GM12873 (cell line): ENCODE measurements around the gene GGACT.

Experiments
- TF ChIP-seq, protein P1 (sequence below): IDR thresholded peaks from 2 replicates; pipeline ENCODE4 v1.5.1; 2012; ENCODE audit warnings: low read depth, mild to moderate bottlenecking, moderate library complexity, low read length, control low read depth; ENCODE audit not compliant: insufficient read depth; ENCODE audit errors: missing control alignments

Gene GGACT

DNA sequence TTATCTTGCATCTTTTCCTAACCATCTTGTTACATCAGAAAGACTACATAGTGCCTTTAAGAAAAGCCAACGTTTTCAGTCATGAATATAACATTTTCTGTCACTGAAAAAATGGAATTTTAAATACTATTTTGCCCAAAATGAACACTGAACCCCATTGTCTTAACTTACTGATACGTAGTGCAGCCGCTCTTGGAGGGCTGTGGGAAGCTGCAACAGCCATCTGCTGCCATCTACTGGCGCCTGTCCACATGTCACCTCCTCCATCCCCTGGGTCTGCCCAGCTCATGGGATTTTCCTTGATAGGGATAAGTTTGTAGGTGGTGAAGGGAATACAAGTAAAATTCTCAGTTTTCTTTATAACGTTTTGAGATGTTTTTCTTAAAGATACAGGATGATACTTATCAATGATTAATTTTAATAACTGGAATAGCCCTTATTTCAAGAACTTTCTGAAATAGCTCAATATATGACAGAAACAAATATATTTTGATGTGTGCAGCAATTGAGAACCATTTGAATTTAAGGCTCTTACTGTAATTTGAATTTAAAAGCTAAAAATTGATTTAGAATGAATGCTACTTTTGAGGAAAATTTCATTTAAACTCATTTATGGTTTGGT is 73.7 kb downstream of the GGACT start:
- TF ChIP-seq, protein P1, sequence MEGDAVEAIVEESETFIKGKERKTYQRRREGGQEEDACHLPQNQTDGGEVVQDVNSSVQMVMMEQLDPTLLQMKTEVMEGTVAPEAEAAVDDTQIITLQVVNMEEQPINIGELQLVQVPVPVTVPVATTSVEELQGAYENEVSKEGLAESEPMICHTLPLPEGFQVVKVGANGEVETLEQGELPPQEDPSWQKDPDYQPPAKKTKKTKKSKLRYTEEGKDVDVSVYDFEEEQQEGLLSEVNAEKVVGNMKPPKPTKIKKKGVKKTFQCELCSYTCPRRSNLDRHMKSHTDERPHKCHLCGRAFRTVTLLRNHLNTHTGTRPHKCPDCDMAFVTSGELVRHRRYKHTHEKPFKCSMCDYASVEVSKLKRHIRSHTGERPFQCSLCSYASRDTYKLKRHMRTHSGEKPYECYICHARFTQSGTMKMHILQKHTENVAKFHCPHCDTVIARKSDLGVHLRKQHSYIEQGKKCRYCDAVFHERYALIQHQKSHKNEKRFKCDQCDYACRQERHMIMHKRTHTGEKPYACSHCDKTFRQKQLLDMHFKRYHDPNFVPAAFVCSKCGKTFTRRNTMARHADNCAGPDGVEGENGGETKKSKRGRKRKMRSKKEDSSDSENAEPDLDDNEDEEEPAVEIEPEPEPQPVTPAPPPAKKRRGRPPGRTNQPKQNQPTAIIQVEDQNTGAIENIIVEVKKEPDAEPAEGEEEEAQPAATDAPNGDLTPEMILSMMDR, result peak; percentile 91

DNA sequence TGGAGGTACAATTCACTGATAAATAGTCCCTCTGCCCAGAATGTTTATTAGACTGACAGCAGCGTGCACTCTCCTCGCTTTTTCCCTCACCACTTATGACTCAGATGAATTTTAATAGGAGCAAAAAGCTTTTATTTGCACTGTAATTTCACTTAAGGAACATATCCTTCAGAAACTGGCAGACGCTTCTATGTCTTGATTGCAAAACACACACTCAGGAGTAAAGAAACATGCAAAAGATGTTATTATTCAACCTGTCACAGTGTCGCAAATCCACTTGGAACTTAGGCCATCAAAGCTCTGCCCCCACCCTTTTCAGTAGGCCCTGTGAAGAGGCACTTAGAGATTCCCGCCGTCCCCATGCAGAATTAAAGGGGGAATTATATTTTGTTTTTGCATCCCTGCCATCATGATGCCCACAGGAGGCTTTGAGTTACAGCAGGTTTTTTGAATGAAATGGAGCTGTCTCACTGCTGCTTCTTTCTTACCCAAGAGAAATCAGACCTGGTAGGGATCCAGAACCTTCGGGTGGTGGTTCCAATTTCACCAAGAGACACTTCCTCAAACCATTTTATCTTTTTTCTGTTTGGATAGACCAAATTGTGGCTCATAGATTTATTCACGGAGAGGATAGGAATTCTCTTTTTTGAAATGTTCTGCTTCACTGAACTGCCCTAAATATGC is 74.5 kb downstream of the GGACT start:
- TF ChIP-seq, protein P1, result no peak

DNA sequence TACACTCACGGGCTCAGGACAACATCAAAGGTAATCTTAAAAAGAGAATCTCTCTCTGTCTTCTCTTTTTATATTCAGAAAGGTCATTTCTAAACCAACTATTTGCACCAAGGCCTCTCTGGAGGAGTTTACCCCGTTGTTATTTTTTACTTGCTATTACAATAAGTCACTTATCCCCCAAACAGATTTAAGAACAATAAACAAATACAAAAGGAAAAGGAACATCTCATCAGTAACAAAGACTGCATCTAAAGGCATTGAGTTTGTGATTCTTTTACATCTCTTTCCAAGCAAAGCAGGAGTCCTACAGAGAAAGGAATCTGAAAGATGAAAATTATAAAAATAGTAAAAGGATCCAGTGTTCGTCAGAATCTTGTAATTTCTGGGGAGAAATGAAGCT is 75.4 kb downstream of the GGACT start:
- TF ChIP-seq, protein P1, result no peak

DNA sequence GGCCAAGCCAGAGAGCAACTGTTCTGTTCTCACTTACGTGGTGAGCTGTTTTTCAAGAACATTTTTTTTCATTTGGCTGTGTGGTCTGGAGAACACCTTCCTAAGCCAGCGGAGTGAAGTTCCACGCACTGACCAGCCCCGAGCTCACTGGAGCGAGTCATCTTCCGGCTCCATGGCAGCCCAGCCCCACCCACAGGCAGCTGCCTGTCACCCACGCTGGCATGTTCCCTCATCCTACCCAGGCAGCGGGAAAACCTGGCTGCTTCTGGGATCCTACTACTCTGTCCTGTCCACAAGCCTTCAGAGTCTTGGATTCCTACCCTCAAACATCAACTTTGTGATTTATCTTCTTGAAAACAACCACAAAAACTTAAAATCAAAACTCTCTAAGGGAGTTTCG is 76.2 kb downstream of the GGACT start:
- TF ChIP-seq, protein P1, result no peak

DNA sequence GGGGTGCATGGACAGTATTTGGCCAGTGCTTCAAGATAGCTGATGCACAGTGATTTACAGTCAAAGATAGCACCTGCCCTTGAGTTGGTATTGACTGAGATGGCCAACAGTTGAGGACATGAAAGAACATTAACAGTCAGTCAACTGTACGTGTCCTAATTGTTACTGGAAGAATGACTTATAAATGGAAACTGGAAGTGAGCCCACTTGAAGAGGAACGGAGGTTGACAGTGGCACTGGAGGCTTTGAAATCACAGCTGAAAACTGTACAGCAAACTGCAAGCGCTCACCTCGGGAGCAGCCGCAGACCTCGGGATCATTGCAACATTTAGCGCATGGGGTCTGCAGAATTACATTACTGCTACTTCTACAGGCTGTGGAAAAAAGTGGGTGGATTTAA is 77.1 kb downstream of the GGACT start:
- TF ChIP-seq, protein P1, result no peak

DNA sequence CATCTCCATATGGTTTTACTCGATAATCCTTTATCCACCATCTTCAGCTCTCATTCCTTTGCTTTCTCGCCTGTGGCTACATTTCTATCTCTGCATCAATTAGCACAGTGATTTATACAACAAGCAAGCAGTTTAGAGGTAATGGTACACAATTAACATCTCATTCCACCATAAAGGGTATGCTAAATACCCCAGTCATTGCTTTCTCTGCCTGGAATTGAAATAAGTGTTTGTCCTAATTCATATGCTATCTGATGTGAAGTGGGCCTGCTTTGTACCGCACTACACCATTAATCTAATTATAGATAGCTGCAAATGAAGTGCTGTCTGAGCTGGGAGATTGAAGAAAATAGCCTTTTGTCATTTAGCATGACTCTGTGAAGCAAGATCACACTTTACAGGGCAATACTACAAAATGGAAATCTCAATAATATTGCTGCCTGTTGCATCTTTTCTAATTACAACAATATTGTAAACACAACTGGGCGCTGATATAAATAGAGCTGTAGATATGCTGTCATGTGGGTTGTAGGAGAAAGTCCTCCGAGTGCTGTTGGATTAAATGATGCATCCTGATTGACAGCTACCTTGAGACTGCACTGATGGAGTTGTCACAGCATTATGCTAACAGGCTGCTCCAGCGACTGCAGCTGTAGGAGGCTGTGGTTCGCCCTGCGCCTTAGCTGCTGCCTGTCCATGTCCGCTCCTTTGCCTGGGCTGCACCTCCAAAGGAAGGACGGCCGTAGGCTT is 78.2 kb downstream of the GGACT start:
- TF ChIP-seq, protein P1, result no peak

DNA sequence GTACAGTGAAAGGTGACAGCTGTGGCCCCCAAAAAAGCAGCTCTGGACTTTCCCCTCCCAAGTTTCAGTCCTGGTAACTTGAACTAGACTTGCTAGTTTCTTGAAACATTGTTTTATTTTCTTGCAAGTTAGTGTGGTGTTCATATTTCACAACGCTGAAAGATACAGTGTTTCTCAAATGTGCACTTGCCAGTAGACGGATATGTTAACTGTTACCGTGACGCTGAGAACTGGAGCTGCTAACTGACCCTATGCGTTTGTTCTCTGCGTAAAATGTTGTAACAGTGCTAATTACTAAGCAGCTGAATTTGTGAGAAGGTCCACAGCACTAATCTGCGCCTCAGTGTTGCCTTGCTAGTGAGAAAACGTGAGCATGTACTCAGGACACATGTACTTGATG is 79.6 kb downstream of the GGACT start:
- TF ChIP-seq, protein P1, result no peak
